Pancreas (tissue), 10 donors: ENCODE measurements around the gene MECR. TPM values are rescaled to one million over a fixed set of nuclear protein-coding genes. Genes with fewer than 3 reads are reported as not detected.

ENCODE experiments used
- ATAC-seq, 4 donors: fragments of 200-7000 bp; cut with Tn5 transposase; one replicate each; pipeline versions ENCODE4 v1.8.0 to v1.9.1; 2020; ENCODE audit warnings: mild to moderate bottlenecking in 4 of 4, moderate library complexity in 4 of 4
- DNase-seq, 6 donors: peaks; one replicate each; pipeline ENCODE4 v3.0.0-alpha.2; 2020
- FAIRE-seq: peaks from 2 replicates; lab custom pipeline; 2012; peaks lifted over from hg19 to GRCh38; lab: Jason Lieb, UNC
- H3K27ac ChIP-seq, 4 donors: fragments of 200-600 bp; sonication (generic); 1 replicate in 3 of 4; 2 replicates in 1 of 4; pipeline versions ENCODE4 v1.5.0 to v1.8.0; 2020
- H3K27me3 ChIP-seq, 4 donors: fragments of 200-600 bp; one replicate each; pipeline ENCODE4 v1.8.0; 2021
- H3K36me3 ChIP-seq, 3 donors: fragments of 200-600 bp; sonication (generic) in 1 of 3; one replicate each; pipeline versions ENCODE4 v1.5.0 to v1.8.0; 2020 to 2021
- H3K4me1 ChIP-seq, 3 donors: fragments of 200-600 bp; one replicate each; pipeline ENCODE4 v1.8.0; 2021
- H3K4me3 ChIP-seq, 4 donors: fragments of 200-600 bp; sonication (generic) in 2 of 4; one replicate each; pipeline versions ENCODE4 v1.5.0 to v1.8.0; 2020 to 2021
- H3K9me3 ChIP-seq, 4 donors: fragments of 200-600 bp; one replicate each; pipeline ENCODE4 v1.8.0; 2021
- CTCF ChIP-seq, 4 donors: fragments of 200-600 bp; sonication (generic) in 3 of 4; IDR thresholded peaks; one replicate each; pipeline versions ENCODE4 v1.5.0 to v1.8.0; 2021; ENCODE audit warnings: antibody characterized with exemption in 4 of 4
- WGBS, 2 donors: extraction: QIAGEN DNeasy Blood & Tissue Kit; methylation state at CpG; one replicate each; pipeline ENCODE4 v1.1.7; 2013; 5-methylcytosine and 5-hydroxymethylcytosine counted together
- intact Hi-C, 3 donors: fragments of 100-400 bp; cut with DNase I; formaldehyde crosslinking; loops; one replicate each; pipeline versions ENCODE4 v1.11.1 to v1.14.2; 2022
- polyA plus RNA-seq, 2 donors: library from polyadenylated mRNA; stranded (reverse); fragments of 200-250 nt; gene quantifications; one replicate each; pipeline ENCODE4 v1.2.3, GENCODE V29; 2013
- total RNA-seq, 6 donors: library from RNA; stranded (reverse); fragmentation: NEBNext Ultra II Directional in 4 of 6; extraction: Animal tissue kit (Norgen Biotek cat#: 25700) in 4 of 6; gene quantifications; one replicate each; pipeline versions ENCODE4 v1.2.1 to v1.2.4, GENCODE V29; 2021 to 2023
- donor health status: healthy with polysubstance abuse.
- donor health status: DM: no; HTN: no; CAD: no; lungs with moderate emphysema.
- donor health status: DM: no; HTN: no; CAD: no.
- donor health status: control.
- donor health status: control.
- donor health status: Bipolar disorder and iron deficiency.
- donor health status: DM: yes; HTN: yes; CAD: no.
- donor health status: DM: no; HTN: no; CAD: no.
- donor health status: DM: no; HTN: no; CAD: no.
- donor health status: DM: yes; HTN: yes; CAD: no.

MECR gene
- total and polyA plus RNA-seq, 8 donors, result 9.0 to 19.6 (median 10.5) TPM

GRCh38 chr1:29269382-29269781 is 38.6 kb upstream of the MECR start:
- DNase-seq (peak in 1 of 6 donors; percentile 29), ATAC-seq (no peak), FAIRE-seq (no peak)
- H3K4me1 ChIP-seq, result peaks cover 0 to 4% (median 0%) of the 10 kb centered on the region in 3 donors
- no peak overlapping the region for H3K27ac ChIP-seq
- intact Hi-C loops, result no loop called here
- TF ChIP-seq CTCF (IDR thresholded peaks at IDR 0.05), result no peak
- H3K27me3 ChIP-seq, result no peaks in the 10 kb centered on the region
- H3K36me3 ChIP-seq, result no peaks in the 10 kb centered on the region
- no peaks in the 10 kb centered on the region for H3K9me3 ChIP-seq
- H3K4me3 ChIP-seq, result no peak overlapping the region
- WGBS, 2 donors, result 86 to 88% methylated on average over 8 of the region's 8 CpGs

- 90% methylated on average over 9 of the region's 9 CpGs for WGBS, 2 donors
- FAIRE-seq (no peak), DNase-seq (peak in 1 of 6 donors; percentile 8), ATAC-seq (no peak)
- Histone ChIP-seq H3K27me3 (no peaks in the 10 kb centered on the region), H3K4me1 (peaks cover 0 to 4% (median 0%) of the 10 kb centered on the region in 3 donors), H3K36me3 (no peaks in the 10 kb centered on the region), H3K27ac (no peak overlapping the region), H3K9me3 (no peaks in the 10 kb centered on the region), H3K4me3 (no peak overlapping the region)
- intact Hi-C loops, result no loop called here
- no peak for TF ChIP-seq CTCF (IDR thresholded peaks at IDR 0.05)
Observed at GRCh38 chr1:29267321-29268070, 36.8 kb upstream of the MECR start.

- no peak for TF ChIP-seq CTCF (IDR thresholded peaks at IDR 0.05)
- no peaks in the 10 kb centered on the region for H3K9me3 ChIP-seq
- FAIRE-seq (no peak), DNase-seq (peak in 1 of 6 donors; percentile 5), ATAC-seq (no peak)
- H3K4me1 ChIP-seq, result peaks cover 0 to 4% (median 0%) of the 10 kb centered on the region in 3 donors
- intact Hi-C loops, result no loop called here
- H3K36me3 ChIP-seq, result no peaks in the 10 kb centered on the region
- H3K27ac ChIP-seq, result no peak overlapping the region
- no peak overlapping the region for H3K4me3 ChIP-seq
- WGBS, 2 donors, result 95% methylated on average over 3 of the region's 3 CpGs
- no peaks in the 10 kb centered on the region for H3K27me3 ChIP-seq
Observed at GRCh38 chr1:29266912-29267311, 36.2 kb upstream of the MECR start.

- Histone ChIP-seq H3K27me3 (no peaks in the 10 kb centered on the region), H3K4me1 (no peaks in the 10 kb centered on the region), H3K4me3 (no peak overlapping the region), H3K36me3 (peaks cover 0 to 6% (median 0%) of the 10 kb centered on the region in 3 donors), H3K9me3 (no peaks in the 10 kb centered on the region), H3K27ac (no peak overlapping the region)
- intact Hi-C loops, result no loop called here
- 57 to 61% methylated on average over 4 of the region's 4 CpGs for WGBS, 2 donors
- FAIRE-seq, result no peak
- no peak for DNase-seq
- TF ChIP-seq CTCF (IDR thresholded peaks at IDR 0.05), result no peak
- ATAC-seq, result peak in 1 of 4 donors; percentile 19
Observed at GRCh38 chr1:29264773-29265389, 34.1 kb upstream of the MECR start.

GRCh38 chr1:29260531-29260930 is 29.8 kb upstream of the MECR start:
- intact Hi-C loops, result no loop called here

More at GRCh38 chr1:29260531-29260930, 29.8 kb upstream of the MECR start:
- no peak for ATAC-seq
- peak in 1 of 6 donors; percentile 53 for DNase-seq
- Histone ChIP-seq H3K27ac (no peak overlapping the region), H3K27me3 (no peaks in the 10 kb centered on the region), H3K9me3 (no peaks in the 10 kb centered on the region), H3K36me3 (peaks cover 0 to 6% (median 0%) of the 10 kb centered on the region in 3 donors), H3K4me1 (peaks cover 0 to 4% (median 3%) of the 10 kb centered on the region in 3 donors), H3K4me3 (no peak overlapping the region)
- no peak for FAIRE-seq
- no peak for TF ChIP-seq CTCF (IDR thresholded peaks at IDR 0.05)
- WGBS, 2 donors, result 87 to 90% methylated on average over 28 to 29 of the region's 29 CpGs
